GM21786 (cell line): ENCODE data around the gene COL4A3.

Source experiments
- ATAC-seq: cut with Tn5 transposase; IDR thresholded peaks from one replicate; pipeline ENCODE4 v1.9.1; 2021; ENCODE audit not compliant: unreplicated experiment

COL4A3 gene

DNA sequence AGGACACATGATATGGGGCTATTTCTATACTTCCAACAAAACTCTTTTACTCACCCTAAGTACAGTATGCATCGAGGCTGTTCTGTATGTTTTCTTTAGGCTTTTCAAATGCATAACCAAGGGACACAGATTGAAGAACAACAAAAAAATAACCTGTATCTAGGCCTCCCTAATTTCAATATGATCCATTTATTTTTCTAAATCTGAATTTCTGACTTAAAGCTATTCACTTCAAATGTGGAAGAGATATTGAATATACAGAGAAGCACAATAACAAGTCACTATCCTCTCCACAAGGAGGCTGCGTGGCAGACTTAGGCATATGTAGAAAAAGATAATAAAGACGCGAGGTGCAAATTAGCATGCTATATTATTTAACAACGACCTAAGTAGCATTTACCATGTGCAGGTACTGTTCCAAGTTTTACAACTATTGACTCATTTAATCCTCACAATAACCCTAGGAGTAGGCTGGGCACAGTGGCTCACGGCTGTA lies 121.4 kb downstream of the COL4A3 start:
- no peak for ATAC-seq

DNA sequence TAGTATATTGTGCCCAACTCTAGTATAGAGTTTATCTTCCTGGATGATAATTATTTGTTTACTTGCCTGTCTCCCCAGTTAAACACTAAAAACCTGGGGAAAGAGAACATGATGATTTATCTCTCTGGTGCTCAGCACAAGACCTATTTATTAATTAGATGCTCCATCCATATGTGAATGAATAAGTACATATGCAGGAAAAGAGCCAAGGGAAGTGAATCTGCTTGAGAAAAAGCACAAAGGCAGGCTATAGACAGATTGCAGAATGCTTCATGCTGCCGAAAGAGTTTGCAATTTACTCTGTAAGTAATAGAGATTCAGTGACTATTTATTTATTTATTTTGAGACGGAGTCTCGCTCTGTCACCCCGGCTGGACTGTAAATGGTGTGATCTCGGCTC lies 123.3 kb downstream of the COL4A3 start:
- no peak for ATAC-seq

DNA sequence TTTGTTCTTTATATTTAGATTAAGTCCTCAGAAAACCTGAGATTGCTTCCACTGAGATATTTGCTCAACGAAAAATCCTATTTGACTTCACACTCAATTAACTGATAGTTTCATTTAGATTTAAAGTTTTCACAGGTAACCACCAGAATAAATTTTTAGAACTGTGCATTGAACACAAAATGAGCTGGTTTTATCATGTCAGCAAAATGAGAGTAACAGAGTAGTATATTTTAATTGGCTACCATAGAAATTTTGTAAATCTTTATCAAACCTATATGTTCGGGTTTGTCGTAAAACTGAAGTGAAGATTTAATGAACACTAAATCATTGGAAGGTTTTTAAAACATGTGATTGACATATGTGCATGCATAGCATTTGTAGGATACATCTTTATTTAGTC lies 127.9 kb downstream of the COL4A3 start:
- no peak for ATAC-seq

- no peak for ATAC-seq
Measured at GRCh38 chr2:227293531-227293930, 129.1 kb downstream of the COL4A3 start.

DNA sequence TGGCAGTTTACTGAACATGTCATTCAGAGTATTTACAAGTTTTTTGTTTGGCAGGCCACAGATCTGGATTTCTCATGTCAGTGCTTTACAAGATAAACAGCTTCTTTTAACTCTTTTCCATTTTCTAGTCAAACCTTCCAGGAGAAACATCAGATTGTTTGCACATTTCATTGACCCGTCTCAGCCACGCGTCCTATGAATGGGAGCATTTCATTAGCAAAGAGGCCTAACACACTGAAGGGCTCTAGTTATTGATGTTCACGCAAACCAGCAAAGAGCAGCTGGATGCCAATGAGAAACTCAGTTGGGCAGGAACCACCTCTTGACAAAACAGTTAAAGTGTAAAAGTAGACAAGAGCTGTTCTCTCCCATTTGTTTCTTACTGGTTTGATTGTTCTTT lies 131.4 kb downstream of the COL4A3 start:
- no peak for ATAC-seq

GRCh38 chr2:227296671-227297405 lies 132.4 kb downstream of the COL4A3 start:
- no peak for ATAC-seq

DNA sequence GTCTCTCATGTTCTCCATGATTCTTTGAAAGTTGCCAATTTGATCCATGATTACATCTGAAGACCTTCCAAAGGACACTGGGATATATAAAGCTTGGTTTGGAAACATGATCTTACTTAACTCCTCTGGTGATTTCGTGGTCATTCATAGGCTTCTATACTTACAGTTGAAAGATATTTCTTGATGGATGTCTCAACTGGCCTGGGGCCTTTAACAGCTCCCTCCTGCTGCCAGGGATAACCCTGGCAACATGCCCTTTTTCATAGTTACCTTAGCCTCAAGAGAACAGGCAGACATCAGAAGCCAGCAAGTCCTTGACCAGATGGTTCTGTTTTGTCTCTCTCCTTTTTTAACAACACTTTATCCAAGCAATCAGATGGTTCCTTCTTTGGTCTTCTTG lies 137.1 kb downstream of the COL4A3 start:
- ATAC-seq, result no peak

DNA sequence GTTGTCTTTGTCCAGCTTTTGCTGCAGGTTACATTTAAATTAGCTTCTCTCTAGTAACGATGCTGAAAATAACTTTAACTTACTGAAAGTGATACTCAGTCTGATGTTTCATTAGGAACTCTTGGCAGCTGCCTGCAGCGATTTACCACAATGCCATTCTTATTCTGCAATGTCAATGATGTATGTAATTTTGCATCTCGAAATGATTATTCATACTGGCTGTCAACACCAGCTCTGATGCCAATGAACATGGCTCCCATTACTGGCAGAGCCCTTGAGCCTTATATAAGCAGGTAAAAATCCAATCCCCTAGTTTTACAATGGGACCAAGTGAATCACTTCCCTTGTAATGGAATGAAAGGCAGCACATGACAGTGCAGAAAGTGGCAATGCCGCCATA lies 144.4 kb downstream of the COL4A3 start:
- peak; percentile 77 for ATAC-seq

GRCh38 chr2:227310756-227311110 lies 146.3 kb downstream of the COL4A3 start:
- no peak for ATAC-seq

DNA sequence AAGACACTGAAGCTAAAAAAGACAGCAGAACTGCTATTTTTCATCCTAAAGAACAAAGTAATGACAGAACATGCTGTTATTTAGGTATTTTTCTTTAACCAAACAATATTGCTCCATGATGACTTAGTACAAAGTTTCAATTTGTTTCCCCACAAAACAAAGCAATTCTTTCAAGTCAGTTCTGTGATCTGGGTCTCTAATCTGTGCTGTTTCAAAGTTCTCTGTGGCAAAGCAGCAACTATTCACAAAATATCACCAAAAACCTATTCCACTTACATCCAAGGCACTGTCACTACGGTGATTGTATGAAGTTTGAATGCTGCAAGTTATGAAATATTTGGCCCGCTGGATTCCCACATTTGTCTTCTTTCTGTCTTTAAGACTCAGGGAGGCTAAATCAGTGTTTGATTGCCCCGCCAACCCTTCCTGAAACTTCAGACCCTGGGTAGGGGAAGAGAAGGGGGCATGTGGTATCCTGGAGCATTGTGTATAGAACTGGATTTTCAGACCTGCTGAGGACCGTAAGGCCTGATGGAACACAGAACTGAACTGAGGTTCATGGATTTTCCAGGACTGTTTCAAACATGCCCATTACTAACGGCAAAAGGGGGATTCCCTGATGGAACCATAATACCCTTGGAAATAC lies 147.6 kb downstream of the COL4A3 start:
- no peak for ATAC-seq

GRCh38 chr2:227312579-227312978 lies 148.2 kb downstream of the COL4A3 start:
- ATAC-seq, result no peak

- ATAC-seq, result no peak
Measured at GRCh38 chr2:227313310-227313709, 148.9 kb downstream of the COL4A3 start.

GRCh38 chr2:227317834-227318233 lies 153.4 kb downstream of the COL4A3 start:
- ATAC-seq, result no peak

DNA sequence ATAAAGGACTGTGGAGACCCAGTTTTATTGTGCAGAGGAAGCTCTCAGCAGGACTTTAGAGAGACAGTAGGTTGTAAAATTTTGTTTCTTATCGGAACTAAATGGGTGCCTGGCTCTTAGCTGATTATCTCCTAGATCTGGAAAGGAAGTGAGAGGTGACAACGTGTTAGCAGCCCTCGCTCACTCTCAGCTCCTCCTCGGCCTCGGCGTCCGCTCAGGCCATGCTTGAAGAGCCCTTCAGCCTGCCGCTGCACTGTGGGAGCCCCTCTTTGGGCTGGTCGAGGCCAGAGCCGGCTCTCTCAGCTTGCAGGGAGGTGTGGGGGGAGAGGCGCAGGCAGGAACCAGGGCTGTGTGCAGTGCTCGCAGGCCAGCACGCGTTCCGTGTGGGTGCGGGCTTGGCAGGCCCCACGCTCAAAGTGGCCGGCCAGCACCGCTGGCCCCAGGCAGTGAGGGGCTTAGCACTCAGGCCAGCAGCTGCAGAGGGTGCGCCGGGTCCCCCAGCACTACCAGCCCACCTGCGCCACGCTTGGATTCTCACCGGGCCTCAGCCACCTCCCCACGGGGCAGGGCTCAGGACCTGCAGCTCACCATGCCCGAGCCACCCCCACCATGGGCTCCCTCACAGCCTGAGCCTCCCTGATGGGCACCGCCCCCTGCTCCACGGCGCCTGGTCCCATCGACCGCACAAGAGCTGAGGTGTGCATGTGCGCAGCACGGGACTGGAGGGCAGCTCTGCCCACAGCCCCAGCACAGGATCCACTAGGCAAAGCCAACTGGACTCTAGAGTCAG lies 156.1 kb downstream of the COL4A3 start:
- ATAC-seq, result no peak

GRCh38 chr2:227322530-227323205 lies 158.2 kb downstream of the COL4A3 start:
- ATAC-seq, result no peak

GRCh38 chr2:227323818-227324217 lies 159.4 kb downstream of the COL4A3 start:
- ATAC-seq, result no peak

DNA sequence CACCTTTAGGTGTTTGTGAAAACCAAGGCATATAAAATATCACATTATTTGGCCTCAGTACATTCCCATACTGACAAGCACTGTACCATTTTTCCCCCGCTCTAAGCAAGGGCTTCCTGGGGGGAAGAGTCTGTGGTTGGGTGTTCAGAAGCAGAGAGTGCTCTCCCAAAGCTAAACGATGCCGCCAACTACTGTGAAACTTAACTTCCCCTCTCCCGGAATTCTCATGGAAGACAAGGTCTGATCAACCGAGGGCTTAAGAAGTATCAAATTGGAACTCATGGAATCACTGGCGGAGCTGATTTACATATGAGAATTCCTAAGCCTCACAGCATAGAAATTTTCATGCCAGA lies 160.2 kb downstream of the COL4A3 start:
- ATAC-seq, result no peak

DNA sequence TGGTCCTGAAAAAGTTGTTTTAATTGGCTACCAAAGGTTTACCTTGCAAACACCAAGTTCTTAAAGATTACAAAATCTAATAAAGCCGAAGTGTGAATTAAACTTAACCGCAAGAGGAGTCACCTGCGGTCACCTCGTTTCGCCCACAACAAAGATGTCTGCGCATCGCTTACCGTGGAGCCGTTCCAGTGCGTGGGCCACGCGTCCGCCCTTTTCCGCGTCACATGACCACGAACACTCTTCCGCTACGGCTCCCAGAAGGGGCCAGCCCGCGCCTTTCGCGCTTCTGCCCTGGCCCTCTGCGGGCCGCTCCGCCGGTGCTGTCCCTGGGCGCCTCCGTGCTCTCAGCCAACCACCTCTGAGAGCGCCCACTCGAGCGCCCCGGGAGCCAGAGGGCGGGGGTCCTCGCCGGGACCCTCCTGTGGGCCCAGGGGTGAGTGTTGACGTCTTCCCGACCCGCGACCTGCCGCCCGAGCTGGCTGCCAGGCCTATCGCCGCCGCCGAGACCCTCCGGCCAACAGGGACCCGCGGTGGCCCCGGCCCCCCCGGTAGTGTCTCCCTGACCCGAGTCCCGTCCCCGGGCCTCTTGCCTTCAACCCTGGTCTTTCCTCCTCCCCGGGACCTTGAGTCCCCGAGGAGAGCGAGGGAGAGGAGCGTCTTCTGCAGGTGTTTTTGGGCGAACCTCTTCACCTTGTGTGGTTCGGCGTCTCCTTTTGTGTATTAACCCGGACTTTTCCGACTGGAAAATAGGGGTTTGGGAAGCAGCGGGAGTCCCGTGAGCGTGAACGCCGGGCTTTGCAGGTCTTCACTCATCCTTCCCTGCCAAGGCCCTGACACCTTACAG lies 160.8 kb downstream of the COL4A3 start, which contains the start of gene MFF:
Gene MFF (plus strand): TSS at position 257 of the 844 bp plus-strand sequence. CDS start 5,415 bp downstream, outside the sequence.
- ATAC-seq, result peak; percentile 97

DNA sequence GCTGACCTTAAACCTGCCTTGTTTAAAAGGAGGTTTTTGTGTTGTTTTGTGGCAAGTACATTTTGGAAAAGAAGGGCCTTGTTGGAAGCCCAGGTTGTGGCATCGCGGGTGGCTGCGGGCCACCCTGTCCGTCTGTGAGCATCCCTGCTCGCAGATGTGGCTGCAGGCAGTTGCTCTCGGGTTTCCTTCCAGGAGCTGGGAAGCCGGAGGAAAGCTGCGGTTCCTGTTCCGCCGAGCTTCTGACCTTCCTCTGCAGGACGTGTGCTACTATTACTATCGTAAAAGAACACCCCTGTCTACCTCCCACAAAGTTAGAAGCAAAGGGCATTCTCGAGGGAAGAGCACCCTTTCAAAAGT lies 161.4 kb downstream of the COL4A3 start:
- peak; percentile 3 for ATAC-seq

- no peak for ATAC-seq
Measured at GRCh38 chr2:227326783-227327182, 162.4 kb downstream of the COL4A3 start.
